GM21515 (cell line): Measurements from ENCODE around the gene ISM1.

ENCODE experiments used
- ATAC-seq: cut with Tn5 transposase; IDR thresholded peaks from one replicate; pipeline ENCODE4 v1.9.1; 2021; ENCODE audit not compliant: unreplicated experiment

The ISM1 gene

DNA sequence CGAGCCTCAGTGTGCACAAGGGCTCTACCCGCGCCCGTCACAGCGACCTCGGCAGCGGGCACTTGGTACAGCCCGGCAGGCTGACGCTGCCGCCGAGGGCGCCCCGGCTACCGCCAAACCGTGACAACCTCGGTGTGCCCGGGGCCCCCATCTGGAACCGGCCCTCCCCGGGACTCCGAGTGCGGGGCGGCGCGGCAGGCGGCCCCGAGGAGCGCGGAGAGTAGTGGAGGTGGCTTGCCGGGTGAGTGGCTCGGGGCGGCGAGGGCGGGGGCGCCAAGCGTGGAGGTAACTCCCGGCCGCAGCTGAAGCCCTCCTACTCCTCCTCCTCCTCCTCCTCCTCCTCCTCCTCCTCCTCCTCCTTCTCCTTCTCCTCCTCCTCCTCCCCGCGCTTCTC lies at the start of gene ISM1:
TSS of gene ISM1 (plus strand) at position 371 of the 394 bp plus-strand sequence. CDS start 503 bp downstream, outside the sequence.
- no peak for ATAC-seq

DNA sequence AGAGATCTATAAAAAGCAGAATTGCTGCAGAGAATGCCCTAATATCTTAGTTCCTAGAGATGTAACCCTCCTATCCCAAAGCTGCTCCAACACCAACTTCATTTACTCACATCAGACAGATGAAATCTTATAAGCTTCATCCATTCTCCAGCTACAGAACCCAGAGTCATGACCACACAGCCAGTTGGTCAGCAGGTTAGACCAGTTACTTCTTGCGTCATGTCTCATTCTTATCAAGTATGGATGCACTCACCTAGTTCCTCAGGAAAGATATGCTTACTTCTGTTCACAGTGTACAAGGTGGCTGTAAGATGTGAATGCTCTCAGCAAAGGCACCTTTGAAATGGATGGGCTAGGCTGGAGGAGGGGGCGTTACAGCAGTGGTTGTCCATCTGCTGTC lies 47.9 kb upstream of the ISM1 start:
- no peak for ATAC-seq

GRCh38 chr20:13174402-13174801 lies 46.7 kb upstream of the ISM1 start:
- no peak for ATAC-seq

DNA sequence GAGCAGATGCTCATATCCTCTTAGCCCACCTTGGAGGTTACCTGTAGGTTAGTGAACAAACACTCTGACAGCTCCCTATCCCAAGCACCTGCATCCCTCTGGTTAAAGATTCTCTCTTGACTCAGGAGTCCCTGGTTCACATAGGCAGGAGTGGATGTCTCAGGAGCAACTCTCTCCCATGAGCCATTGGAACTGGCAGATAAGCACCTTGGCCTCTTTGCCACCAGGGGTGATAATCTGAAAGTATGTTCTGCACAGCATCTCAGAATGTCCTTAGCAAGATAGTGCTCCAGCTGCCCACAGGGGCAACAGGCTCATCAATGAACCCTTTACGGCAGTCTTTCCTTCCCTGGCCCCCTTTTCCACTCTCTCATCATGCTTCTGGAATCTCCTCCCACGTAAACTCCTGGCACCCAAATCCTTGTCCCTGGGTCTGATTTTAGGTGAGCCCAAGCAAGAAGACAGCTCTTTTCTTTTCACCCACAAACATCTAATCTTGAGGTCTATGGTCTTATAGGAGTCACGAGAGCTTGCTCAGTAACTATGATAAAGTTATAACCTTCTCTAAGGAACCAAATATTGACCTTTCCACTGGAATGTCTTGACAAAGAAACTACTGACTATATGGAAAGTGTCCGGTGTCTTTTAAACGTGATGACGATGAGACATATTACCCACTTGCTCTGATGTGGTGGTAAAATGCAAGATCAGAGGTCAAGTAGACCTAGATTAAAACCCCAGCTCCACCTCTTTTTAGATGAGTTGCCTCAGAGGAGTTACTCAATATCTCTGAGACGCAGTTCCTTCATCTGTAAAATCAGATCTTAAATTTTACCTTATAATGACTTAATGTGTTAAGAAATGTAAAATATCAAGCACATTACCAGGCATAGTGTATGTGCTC lies 39.8 kb upstream of the ISM1 start:
- no peak for ATAC-seq

- no peak for ATAC-seq
Measured at GRCh38 chr20:13183005-13183404, 38.1 kb upstream of the ISM1 start.

DNA sequence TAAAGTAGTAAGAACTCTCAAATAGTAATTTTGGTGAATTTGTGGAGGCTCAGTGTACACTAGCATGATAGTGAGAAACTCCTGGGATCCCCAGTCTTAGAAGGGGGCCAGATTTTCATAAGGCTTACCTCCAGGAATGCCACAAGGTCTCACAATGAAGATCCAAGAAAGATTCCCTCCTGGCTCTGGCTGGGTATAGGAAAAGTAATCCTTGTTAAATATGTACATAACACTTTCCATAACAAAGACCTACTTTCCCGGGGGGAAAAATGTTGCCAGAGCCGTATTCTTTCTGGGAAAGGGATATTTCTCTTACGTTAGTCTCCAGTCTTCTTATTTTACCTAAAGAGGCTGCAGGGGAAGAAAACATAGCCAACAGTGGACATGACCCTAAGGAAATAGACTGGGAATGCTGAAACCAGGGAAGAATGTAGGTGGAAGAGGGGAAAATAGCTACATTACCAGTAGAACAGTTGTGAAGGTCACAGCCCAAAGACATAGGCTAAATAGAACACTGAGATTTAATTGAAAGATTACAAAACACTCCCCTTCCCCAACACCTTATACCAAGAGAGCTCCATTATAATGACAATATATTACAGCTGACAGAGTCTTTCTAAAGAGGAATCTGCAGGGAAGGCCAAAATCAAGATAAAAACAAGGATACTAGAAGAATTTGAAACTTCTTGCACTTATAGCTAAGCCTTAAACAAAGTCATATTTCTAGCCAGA lies 34.9 kb upstream of the ISM1 start:
- ATAC-seq, result no peak

DNA sequence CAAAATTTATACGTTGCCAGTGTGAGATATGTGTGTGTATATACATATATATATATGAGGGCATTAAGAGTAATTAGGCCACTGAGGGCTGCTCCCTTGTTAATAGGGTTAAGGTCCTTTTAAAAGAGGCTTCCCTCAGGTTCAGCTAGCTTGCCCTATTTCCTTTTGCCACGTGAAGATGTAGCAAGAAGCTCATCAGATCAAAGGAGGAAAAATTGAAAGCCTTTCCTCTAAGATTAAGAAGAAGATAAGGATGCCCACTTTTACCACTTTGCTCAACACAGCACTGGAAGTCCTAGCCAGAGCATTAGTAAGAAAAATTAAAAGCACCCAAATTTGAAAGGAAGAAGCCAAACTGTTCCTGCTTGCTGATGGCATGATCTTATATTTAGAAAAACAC lies 33.2 kb upstream of the ISM1 start:
- ATAC-seq, result no peak

DNA sequence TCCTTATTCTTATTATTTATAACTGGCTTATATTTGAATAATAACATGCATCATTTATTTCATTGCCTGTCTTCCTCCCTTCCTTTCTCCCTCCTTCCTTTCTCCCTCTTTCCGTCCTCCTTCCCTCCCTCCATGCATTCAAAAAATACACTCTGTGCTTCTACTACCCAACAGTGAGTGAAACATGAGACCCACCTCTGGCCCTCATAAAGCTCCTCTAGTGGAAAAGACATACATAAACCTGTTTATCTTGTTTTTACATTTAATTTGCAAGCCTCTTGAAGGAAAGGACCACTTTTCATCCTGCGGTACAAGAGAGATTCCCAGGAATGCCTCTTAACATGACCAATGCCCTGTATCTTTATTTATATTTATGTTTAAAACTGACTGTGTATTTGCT lies 21.8 kb upstream of the ISM1 start:
- ATAC-seq, result no peak

DNA sequence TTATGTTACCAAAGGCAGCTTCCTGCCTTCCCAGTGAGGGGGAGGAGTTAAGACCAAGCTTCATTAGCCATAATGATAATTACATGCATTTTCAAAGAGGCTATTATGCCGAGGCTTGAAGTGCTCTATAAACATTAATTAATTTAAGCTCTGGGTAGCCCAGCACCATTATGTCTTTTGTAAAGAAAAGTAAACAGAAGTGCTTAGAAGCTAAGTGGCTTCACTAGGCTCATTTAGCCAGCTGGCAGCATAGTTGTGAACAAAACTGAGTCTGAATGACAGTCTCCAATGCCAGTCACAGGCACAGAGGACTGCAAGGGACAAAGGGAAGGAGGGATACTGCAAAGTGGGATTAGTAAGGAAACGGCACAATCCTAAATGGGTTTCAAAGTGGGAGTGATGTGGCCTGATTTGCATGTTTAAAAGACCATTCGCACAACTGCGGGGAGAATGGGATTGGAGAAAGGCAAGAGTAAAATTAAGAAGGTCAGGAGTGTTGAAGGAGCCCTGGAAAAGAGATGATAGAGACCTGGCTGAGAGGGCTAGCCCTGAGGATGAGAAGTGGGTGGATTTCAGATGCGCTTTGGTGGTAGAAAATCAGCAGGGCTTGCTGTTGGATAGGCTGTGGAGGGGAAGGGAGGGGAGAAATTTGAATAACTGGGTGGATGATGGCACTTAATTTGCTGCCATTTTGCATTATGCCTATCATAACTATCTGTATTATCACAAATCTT lies 20.1 kb upstream of the ISM1 start:
- ATAC-seq, result no peak

GRCh38 chr20:13202565-13202964 lies 18.5 kb upstream of the ISM1 start:
- no peak for ATAC-seq

- ATAC-seq, result no peak
Measured at GRCh38 chr20:13205425-13205824, 15.6 kb upstream of the ISM1 start.

DNA sequence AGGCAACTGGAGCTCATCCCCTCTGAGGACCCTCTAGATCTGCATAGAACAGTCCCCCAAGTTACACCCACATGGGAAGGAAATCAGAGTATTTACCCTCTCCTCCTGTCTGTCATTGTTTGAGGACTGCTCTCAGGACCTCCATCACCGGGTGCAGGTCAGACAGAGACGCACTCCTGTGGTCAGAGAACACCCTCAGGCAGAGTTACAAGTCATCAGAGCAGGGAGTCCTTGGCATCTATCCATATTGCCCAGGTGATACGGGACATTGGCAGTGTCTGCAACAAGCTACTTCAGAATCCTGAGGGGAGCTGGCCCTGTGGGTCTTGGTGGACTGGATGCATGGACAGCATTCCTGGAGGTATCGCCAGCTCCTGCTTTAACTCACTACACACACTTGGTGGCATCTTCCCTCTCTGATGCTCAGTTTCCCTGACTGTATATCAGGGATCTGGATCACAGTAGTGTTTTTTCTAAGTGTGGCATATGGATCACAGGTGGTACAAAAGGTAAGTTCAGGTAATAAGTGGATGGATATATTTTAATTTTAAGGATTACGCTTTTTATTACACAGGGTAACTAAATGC lies 15.1 kb upstream of the ISM1 start:
- no peak for ATAC-seq

DNA sequence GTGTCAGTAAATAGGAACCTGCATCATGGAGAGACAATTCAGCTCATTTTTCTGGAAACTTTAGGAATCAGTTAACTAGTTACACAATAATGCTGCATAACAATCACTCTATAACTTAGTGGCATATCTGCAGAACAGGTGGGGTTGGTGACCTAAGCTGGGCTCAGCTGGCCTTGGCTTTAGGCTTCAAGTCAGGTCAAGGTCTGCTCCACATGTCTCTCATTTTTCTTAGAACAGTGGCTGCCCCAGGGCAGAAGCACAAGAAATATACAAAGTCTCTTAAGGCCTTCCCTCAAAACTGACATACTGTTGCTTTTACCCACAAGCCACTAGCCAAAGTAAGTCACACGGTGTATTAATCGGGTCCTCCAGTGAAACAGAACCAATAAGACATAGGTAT lies 14.1 kb upstream of the ISM1 start:
- no peak for ATAC-seq

- ATAC-seq, result no peak
Measured at GRCh38 chr20:13211956-13212618, 9.0 kb upstream of the ISM1 start.

DNA sequence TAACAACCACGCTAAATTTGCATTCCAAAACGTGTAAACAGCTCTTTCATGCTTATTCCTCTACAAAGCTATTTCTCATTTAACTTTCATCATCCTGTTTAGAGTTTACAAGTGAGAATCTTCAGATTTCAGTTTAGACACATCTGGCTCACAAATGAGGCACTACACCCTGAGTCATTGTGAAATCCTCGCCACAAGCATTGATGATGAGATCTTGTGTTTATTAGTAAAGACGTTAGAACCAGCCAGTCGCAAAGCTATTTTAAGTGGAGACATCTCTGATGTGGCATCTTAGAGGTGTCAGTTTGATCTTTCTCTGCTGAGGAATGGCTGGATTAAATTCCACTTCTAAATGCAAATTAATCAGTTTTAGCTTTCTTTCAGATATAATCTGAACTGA lies 8.3 kb upstream of the ISM1 start:
- ATAC-seq, result no peak

DNA sequence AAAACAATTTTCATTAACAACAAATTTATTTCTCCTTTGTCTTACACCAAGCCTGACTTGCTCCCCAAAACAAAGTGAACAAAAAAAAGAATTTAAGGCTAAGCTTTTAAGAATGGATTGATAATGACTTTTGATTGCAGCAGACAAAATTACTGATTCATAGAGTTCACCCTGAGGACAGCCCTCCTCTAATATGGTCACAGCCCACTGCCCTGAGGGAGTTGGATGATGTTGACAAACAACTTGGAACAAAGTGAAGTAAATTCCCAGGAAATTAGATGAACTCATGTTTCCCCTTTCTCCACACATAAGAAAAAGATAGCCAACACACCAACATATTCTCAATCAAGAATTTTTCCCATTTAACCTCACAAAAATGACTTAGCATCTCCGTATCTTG lies 7.7 kb upstream of the ISM1 start:
- ATAC-seq, result no peak

- ATAC-seq, result no peak
Measured at GRCh38 chr20:13216533-13216932, 4.5 kb upstream of the ISM1 start.

DNA sequence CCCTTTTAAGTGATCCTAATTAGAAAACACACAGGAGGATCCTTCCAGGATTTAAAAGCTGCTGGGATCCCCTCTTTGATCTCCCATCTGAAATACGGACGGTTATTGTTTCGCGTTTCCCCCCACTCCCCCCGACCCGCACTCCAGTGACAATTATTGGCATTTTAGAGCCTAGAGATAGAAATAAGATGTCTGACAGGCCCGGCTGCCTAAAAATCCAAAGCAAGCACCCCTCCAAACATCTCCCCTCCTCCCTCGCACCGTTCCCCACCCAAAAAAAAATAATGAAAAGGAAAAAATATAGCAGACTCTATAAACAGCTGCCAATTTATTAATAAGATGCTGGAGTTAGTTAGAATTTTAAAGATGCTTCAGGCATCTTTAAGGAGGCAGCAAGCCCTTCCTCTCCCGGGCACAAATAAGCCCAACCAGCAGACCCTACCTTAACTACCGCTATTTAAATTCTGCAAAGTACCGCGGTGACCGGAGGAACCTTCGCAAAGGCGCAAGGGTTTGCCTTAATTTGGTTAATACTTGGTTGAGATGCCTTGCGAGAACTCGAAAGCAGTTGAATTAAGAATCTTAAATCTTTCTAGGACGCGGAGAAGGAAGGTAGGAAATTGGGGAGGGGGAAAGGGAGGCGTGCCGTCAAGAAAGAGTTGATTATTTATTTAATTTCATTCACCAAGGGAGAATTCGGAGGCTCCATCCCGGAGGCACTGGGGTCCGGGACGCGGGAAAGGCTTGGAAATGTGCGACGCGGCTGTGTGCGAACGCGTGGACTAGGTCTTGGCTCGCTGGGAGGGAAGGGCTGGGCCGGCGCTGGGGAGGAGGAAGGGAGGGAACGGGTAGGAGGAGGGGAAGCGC lies 1.5 kb upstream of the ISM1 start:
- no peak for ATAC-seq

DNA sequence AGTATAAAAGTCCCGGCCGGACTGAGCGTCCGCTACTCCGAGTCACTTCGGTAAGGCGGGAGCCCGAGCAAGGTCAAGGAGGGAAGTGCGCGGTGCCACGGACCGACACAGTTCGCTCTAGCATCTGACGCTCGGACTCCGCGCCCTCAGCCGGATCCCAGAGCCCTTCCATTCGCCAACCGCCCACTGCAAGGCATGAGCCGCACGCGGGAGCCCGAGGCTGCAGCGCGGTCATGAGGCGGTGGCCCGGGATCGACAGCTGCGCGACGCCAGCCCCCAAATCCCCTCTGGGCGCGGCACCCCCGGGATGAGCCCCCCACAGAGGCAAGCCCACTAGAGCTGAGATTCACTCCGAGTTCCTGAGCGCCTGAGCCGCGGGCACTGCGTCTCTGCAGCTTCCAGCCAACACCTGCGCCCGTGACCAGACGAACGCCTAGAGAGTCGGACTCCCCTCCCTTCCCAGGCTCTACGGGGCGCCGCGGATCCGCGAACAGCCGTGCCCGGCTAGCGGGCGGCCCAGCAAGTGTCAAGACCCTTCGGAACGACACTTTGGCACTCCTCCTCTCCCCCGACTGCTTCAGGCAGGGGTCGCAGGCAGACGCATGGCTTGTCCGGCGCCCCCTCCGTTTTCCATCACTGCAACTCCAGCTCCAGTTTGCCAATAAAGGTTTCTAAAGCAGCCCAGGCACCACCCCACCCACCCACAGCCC lies 725 bp upstream of the ISM1 start:
- ATAC-seq, result no peak
